Prostate gland (tissue), 2 donors: ENCODE results near the gene ITGA3. TPM values are rescaled to one million over a fixed set of nuclear protein-coding genes. Genes with fewer than 3 reads are reported as not detected.

Experiments
- DNase-seq: peaks from one replicate; pipeline ENCODE4 v3.0.0-alpha.2; 2019; ENCODE audit warnings: low spot score
- H3K27ac ChIP-seq, 2 donors: fragments of 200-600 bp; sonication (generic); 2 replicates each; pipeline ENCODE4 v1.5.1; 2017 to 2019
- H3K27me3 ChIP-seq: fragments of 200-600 bp; sonication (generic); replicated peaks from 2 replicates; pipeline ENCODE4 v1.5.1; 2019; ENCODE audit not compliant: insufficient read depth
- H3K36me3 ChIP-seq, 2 donors: fragments of 200-600 bp; sonication (generic); 1 replicate in 1 of 2; 2 replicates in 1 of 2; pipeline versions ENCODE4 v1.5.1 to v1.8.1; 2017 to 2019
- H3K4me1 ChIP-seq: fragments of 200-600 bp; sonication (generic); replicated peaks from 2 replicates; pipeline ENCODE4 v1.5.1; 2019
- H3K4me3 ChIP-seq, 2 donors: fragments of 200-600 bp; sonication (generic); 2 replicates each; pipeline ENCODE4 v1.5.1; 2017 to 2019
- H3K9me3 ChIP-seq: fragments of 200-600 bp; sonication (generic); 2 replicates; pipeline ENCODE4 v1.5.1; 2017
- CTCF ChIP-seq, 4 experiments: fragments of 200-600 bp in 2 of 4; fragments of 450-650 bp in 2 of 4; sonication (generic) in 2 of 4; IDR thresholded peaks; 1 replicate in 3 of 4; 2 replicates in 1 of 4; pipeline ENCODE4 v1.5.1; 2016 to 2019; ENCODE audit warnings: antibody characterized with exemption in 4 of 4, mild to moderate bottlenecking in 2 of 4, moderate library complexity in 2 of 4
- POLR2A ChIP-seq: fragments of 450-650 bp; IDR thresholded peaks from one replicate; pipeline ENCODE4 v1.6.1; 2016; ENCODE audit warnings: antibody characterized with exemption, mild to moderate bottlenecking
- POLR2AphosphoS5 ChIP-seq: sonication (generic); formaldehyde crosslinking; IDR thresholded peaks from one replicate; pipeline ENCODE4 v1.6.1; 2017; ENCODE audit warnings: antibody characterized with exemption
- WGBS: methylation state at CpG from one replicate; pipeline ENCODE4 v1.1.5; 2018; 5-methylcytosine and 5-hydroxymethylcytosine counted together
- intact Hi-C: fragments of 100-400 bp; cut with DNase I; formaldehyde crosslinking; loops from one replicate; pipeline ENCODE4 v1.14.2; 2022
- total RNA-seq, 2 donors: library from RNA; depleted of rRNA; stranded (reverse); fragments of >200 nt; gene quantifications; one replicate each; pipeline ENCODE4 v1.1.0, GENCODE V29; 2016

Gene ITGA3
- total RNA-seq, 2 donors from 2014 or later, result 67.0 to 71.3 TPM

- intact Hi-C loops, result no loop called here
- H3K36me3 ChIP-seq, result no peaks in the 10 kb centered on the region
- no peak for DNase-seq
- no peak overlapping the region for H3K4me3 ChIP-seq
- H3K27ac ChIP-seq, result no peak overlapping the region
- 28% methylated on average over 3 of the region's 3 CpGs for WGBS
- H3K4me1 ChIP-seq, result peaks cover 10% of the 10 kb centered on the region
- H3K9me3 ChIP-seq, result no peaks in the 10 kb centered on the region
- TF ChIP-seq POLR2AphosphoS5 (no peak), POLR2A (no peak), CTCF (IDR thresholded peaks at IDR 0.05) (no peak)
- no peaks in the 10 kb centered on the region for H3K27me3 ChIP-seq
These were observed 6.3 kb upstream of the ITGA3 start for GRCh38 chr17:50049636-50050035.

GRCh38 chr17:50050431-50051032, 5.4 kb upstream of the ITGA3 start:
- Histone ChIP-seq H3K9me3 (no peaks in the 10 kb centered on the region), H3K27me3 (no peaks in the 10 kb centered on the region), H3K4me1 (peaks cover 10% of the 10 kb centered on the region), H3K27ac (peak overlapping the region; percentile 89 to 93), H3K36me3 (no peaks in the 10 kb centered on the region), H3K4me3 (no peak overlapping the region)
- intact Hi-C loops, result no loop called here
- no peak for TF ChIP-seq CTCF (IDR thresholded peaks at IDR 0.05)
- no peak for TF ChIP-seq POLR2A
- no peak for TF ChIP-seq POLR2AphosphoS5
- DNase-seq, result no peak
- 81% methylated on average over 12 of the region's 12 CpGs for WGBS

- no peak overlapping the region for H3K4me3 ChIP-seq
- H3K36me3 ChIP-seq, result no peaks in the 10 kb centered on the region
- intact Hi-C loops, result no loop called here
- no peak for TF ChIP-seq POLR2AphosphoS5
- no peak for TF ChIP-seq CTCF (IDR thresholded peaks at IDR 0.05)
- no peak for TF ChIP-seq POLR2A
- WGBS, result 49% methylated on average over 4 of the region's 4 CpGs
- H3K27ac ChIP-seq, result peak overlapping the region; percentile 89 to 93
- DNase-seq, result no peak
- no peaks in the 10 kb centered on the region for H3K9me3 ChIP-seq
- H3K27me3 ChIP-seq, result no peaks in the 10 kb centered on the region
- peaks cover 10% of the 10 kb centered on the region for H3K4me1 ChIP-seq
These were observed 4.8 kb upstream of the ITGA3 start for GRCh38 chr17:50051082-50051576.

- 31% methylated on average over 2 of the region's 2 CpGs for WGBS
- no peaks in the 10 kb centered on the region for H3K9me3 ChIP-seq
These were observed 4.3 kb upstream of the ITGA3 start for GRCh38 chr17:50051606-50052005.

More at GRCh38 chr17:50051606-50052005, 4.3 kb upstream of the ITGA3 start:
- no peaks in the 10 kb centered on the region for H3K36me3 ChIP-seq
- peak overlapping the region; percentile 89 to 93 for H3K27ac ChIP-seq
- intact Hi-C loops, result no loop called here
- H3K4me3 ChIP-seq, result no peak overlapping the region
- peaks cover 10% of the 10 kb centered on the region for H3K4me1 ChIP-seq
- DNase-seq, result no peak
- no peaks in the 10 kb centered on the region for H3K27me3 ChIP-seq
- TF ChIP-seq CTCF (IDR thresholded peaks at IDR 0.05) (no peak), POLR2AphosphoS5 (no peak), POLR2A (no peak)
